Activated CD8-positive, alpha-beta T cell treated with anti-CD3 and anti-CD28 coated beads for 36 hours (primary cell): ENCODE results near the gene LRFN2. TPM values are rescaled to one million over a fixed set of nuclear protein-coding genes. Genes with fewer than 3 reads are reported as not detected.

ENCODE experiments used
- ATAC-seq: fragments of 200-7000 bp; cut with Tn5 transposase; one replicate; pipeline ENCODE4 v1.10.0; 2021; ENCODE audit warnings: mild to moderate bottlenecking, moderate library complexity
- CTCF ChIA-PET: fragments of 350-600 bp; sonication (Branson Sonifier 250); formaldehyde crosslinking; loops from one replicate; lab custom pipeline; 2021; ENCODE audit warnings: antibody characterized with exemption; lab: Charles Lee
- POLR2A ChIA-PET: fragments of 350-600 bp; sonication (Branson Sonifier 250); formaldehyde crosslinking; loops from one replicate; lab custom pipeline; 2021; ENCODE audit warnings: antibody characterized with exemption; lab: Charles Lee
- DNase-seq: peaks from one replicate; pipeline ENCODE4 v3.0.0-alpha.2; 2020
- H3K27ac Mint-ChIP-seq: one replicate; pipeline ENCODE4 v1.8.0; 2021; ENCODE audit warnings: mild to moderate bottlenecking, mixed read lengths
- H3K27me3 Mint-ChIP-seq: one replicate; pipeline ENCODE4 v1.8.0; 2021; ENCODE audit warnings: mixed read lengths
- H3K36me3 Mint-ChIP-seq: one replicate; pipeline ENCODE4 v1.8.0; 2021; ENCODE audit warnings: low read depth, mixed read lengths
- H3K4me1 Mint-ChIP-seq: one replicate; pipeline ENCODE4 v1.8.0; 2021; ENCODE audit warnings: low read depth, mixed read lengths
- H3K4me3 Mint-ChIP-seq: one replicate; pipeline ENCODE4 v1.8.0; 2021; ENCODE audit warnings: mild to moderate bottlenecking, moderate library complexity, mixed read lengths
- H3K9me3 Mint-ChIP-seq: one replicate; pipeline ENCODE4 v1.8.0; 2021; ENCODE audit warnings: mixed read lengths
- CTCF ChIP-seq: fragments of 200-600 bp; IDR thresholded peaks from one replicate; pipeline ENCODE4 v1.8.0; 2022; ENCODE audit warnings: antibody characterized with exemption, mild to moderate bottlenecking
- intact Hi-C: fragments of 100-400 bp; cut with micrococcal nuclease; formaldehyde crosslinking; loops from one replicate; pipeline ENCODE4 v1.10.0; 2022
- total RNA-seq, 2 experiments: library from RNA; stranded (reverse); gene quantifications; one replicate each; pipeline ENCODE4 v1.2.3, GENCODE V29; 2021

Gene LRFN2
- total RNA-seq, 2 experiments from 2014 or later: not detected

- H3K4me1 Mint-ChIP-seq: no peaks in the 10 kb centered on the region
- ChIA-PET POLR2A (no interaction called here), CTCF (no interaction called here)
- intact Hi-C loops: no loop called here
- no peaks in the 10 kb centered on the region for H3K36me3 Mint-ChIP-seq
- no peak for DNase-seq
- ATAC-seq: no peak
- no peak overlapping the region for H3K27ac Mint-ChIP-seq
- TF ChIP-seq CTCF: no peak
- peaks cover 2% of the 10 kb centered on the region for H3K27me3 Mint-ChIP-seq
- H3K9me3 Mint-ChIP-seq: no peaks in the 10 kb centered on the region
- H3K4me3 Mint-ChIP-seq: no peak overlapping the region
Observed at GRCh38 chr6:40346246-40346645, 240.9 kb downstream of the LRFN2 start.

- intact Hi-C loops: no loop called here
- no peak for ATAC-seq
Observed at GRCh38 chr6:40344566-40345167, 242.5 kb downstream of the LRFN2 start.

GRCh38 chr6:40343877-40344565 is 243.1 kb downstream of the LRFN2 start:
- ChIA-PET CTCF (interaction anchor here (2.2 kb wide), 1 partner anchor 15 kb away, joined by 8 read pairs; no protein-coding TSS in a partner anchor), POLR2A (interaction anchor here (1.2 kb wide), 1 partner anchor 12 kb away, joined by 3 read pairs; no protein-coding TSS in a partner anchor)
- intact Hi-C loops: no loop called here
- no peak for TF ChIP-seq CTCF
- Mint-ChIP-seq H3K4me3 (no peak overlapping the region), H3K27ac (no peak overlapping the region), H3K36me3 (no peaks in the 10 kb centered on the region), H3K4me1 (no peaks in the 10 kb centered on the region), H3K9me3 (no peaks in the 10 kb centered on the region), H3K27me3 (peaks cover 2% of the 10 kb centered on the region)
- ATAC-seq: no peak
- DNase-seq: no peak

More at GRCh38 chr6:40344566-40345167, 242.5 kb downstream of the LRFN2 start:
- Mint-ChIP-seq H3K9me3 (no peaks in the 10 kb centered on the region), H3K27me3 (peaks cover 2% of the 10 kb centered on the region), H3K4me3 (no peak overlapping the region), H3K4me1 (no peaks in the 10 kb centered on the region), H3K36me3 (no peaks in the 10 kb centered on the region), H3K27ac (no peak overlapping the region)
- DNase-seq: no peak
- ChIA-PET CTCF (no interaction called here), POLR2A (interaction anchor here (1.2 kb wide), 1 partner anchor 11 kb away, joined by 3 read pairs; no protein-coding TSS in a partner anchor)
- TF ChIP-seq CTCF: no peak

- ATAC-seq (no peak), DNase-seq (no peak)
- no peak overlapping the region for H3K4me3 Mint-ChIP-seq
- no peak overlapping the region for H3K27ac Mint-ChIP-seq
- intact Hi-C loops: no loop called here
- H3K9me3 Mint-ChIP-seq: no peaks in the 10 kb centered on the region
- no peak for TF ChIP-seq CTCF
- no peaks in the 10 kb centered on the region for H3K4me1 Mint-ChIP-seq
- CTCF ChIA-PET: interaction anchor here (2.2 kb wide), 1 partner anchor 15 kb away, joined by 8 read pairs; no protein-coding TSS in a partner anchor
- POLR2A ChIA-PET: interaction anchor here (0.8 kb wide), 1 partner anchor 79 kb away, joined by 3 read pairs; no protein-coding TSS in a partner anchor
- peaks cover 2% of the 10 kb centered on the region for H3K27me3 Mint-ChIP-seq
- no peaks in the 10 kb centered on the region for H3K36me3 Mint-ChIP-seq
Observed at GRCh38 chr6:40343318-40343876, 243.8 kb downstream of the LRFN2 start.
